Measurements from ENCODE around the gene VPS13A. TPM values are rescaled to one million over a fixed set of nuclear protein-coding genes. Genes with fewer than 3 reads are reported as not detected.

Gene VPS13A
- total RNA-seq, 1 donor from 2014 or later, result 37.8 TPM

- H3K4me1 ChIP-seq, result peaks cover 10% of the 10 kb centered on the region
- DNase-seq, result no peak
- TF ChIP-seq, protein P1, sequence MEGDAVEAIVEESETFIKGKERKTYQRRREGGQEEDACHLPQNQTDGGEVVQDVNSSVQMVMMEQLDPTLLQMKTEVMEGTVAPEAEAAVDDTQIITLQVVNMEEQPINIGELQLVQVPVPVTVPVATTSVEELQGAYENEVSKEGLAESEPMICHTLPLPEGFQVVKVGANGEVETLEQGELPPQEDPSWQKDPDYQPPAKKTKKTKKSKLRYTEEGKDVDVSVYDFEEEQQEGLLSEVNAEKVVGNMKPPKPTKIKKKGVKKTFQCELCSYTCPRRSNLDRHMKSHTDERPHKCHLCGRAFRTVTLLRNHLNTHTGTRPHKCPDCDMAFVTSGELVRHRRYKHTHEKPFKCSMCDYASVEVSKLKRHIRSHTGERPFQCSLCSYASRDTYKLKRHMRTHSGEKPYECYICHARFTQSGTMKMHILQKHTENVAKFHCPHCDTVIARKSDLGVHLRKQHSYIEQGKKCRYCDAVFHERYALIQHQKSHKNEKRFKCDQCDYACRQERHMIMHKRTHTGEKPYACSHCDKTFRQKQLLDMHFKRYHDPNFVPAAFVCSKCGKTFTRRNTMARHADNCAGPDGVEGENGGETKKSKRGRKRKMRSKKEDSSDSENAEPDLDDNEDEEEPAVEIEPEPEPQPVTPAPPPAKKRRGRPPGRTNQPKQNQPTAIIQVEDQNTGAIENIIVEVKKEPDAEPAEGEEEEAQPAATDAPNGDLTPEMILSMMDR (IDR thresholded peaks at IDR 0.05), result no peak
- no peaks in the 10 kb centered on the region for H3K36me3 ChIP-seq
- ATAC-seq, result no peak
- no peak overlapping the region for H3K4me3 ChIP-seq
- no peaks in the 10 kb centered on the region for H3K9me3 ChIP-seq
- no peak overlapping the region for H3K27ac ChIP-seq
- H3K27me3 ChIP-seq (ENCODE audit: low read depth), result no peaks in the 10 kb centered on the region
- intact Hi-C loops (cut with DNase I), result no loop called here
Observed at GRCh38 chr9:77463151-77463550, 285.8 kb downstream of the VPS13A start.

DNA sequence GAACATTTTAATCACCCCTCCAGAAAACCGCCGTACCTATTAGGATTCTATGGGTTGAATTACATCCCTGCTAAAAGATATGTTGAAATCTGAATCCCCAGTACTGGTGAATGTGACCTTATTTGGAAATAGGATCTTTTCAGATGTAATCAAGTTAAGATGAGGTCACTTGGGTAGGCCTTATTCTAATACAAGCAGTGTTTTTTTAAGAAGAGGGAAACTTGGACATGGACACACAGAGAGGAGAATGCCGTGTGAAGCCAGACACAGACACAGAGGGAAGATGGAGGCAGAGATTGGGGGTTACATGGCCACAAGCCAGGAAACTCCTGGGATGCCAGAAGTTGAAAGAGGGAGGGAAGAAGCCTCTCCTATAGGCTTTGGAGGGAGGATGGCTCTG, 287.3 kb downstream of the VPS13A start:
- intact Hi-C loops (cut with DNase I), result no loop called here
- H3K36me3 ChIP-seq, result no peaks in the 10 kb centered on the region
- H3K27ac ChIP-seq, result no peak overlapping the region
- no peaks in the 10 kb centered on the region for H3K9me3 ChIP-seq
- H3K4me3 ChIP-seq, result no peak overlapping the region
- ATAC-seq (no peak), DNase-seq (no peak)
- TF ChIP-seq, protein P1 (IDR thresholded peaks at IDR 0.05), result no peak
- H3K4me1 ChIP-seq, result peaks cover 7% of the 10 kb centered on the region
- no peaks in the 10 kb centered on the region for H3K27me3 ChIP-seq (ENCODE audit: low read depth)

DNA sequence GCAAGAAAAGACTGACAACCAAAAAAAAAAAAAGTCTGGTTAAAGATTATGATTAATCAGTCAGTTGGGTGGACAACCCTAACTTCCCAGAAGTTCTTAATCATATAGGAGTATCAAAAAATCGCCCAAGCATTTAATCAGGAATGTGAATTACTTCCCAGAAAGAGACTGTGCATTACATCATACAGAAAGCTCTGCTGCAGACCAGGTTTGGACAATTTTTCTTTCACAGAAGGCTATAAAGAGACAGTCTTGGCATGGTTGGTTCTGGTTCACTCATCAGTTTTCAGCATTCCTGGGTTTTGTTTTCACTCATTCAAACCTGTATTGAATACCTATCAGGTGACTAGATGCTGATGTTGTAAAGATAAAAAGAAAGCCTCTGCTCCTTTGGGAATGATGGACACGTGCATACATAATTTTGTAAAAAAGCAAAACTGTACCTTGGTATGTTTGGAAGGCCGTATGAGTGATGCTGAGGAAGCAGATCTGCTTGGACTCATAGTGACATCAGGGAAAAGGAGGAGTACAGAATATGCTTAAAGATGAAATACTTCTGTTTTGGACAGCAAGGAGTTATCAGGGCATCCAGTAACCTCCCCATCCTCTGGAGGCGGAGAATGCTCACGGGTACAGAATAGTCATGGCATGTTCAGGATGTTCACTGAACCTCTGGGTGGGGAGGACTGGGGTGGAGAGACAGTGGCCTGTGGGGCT, 292.3 kb downstream of the VPS13A start:
- intact Hi-C loops (cut with DNase I), result no loop called here
- H3K27ac ChIP-seq, result no peak overlapping the region
- TF ChIP-seq, protein P1 (IDR thresholded peaks at IDR 0.05), result no peak
- H3K4me1 ChIP-seq, result no peaks in the 10 kb centered on the region
- H3K9me3 ChIP-seq, result peaks cover 8% of the 10 kb centered on the region
- DNase-seq (no peak), ATAC-seq (no peak)
- H3K36me3 ChIP-seq, result no peaks in the 10 kb centered on the region
- no peak overlapping the region for H3K4me3 ChIP-seq
- no peaks in the 10 kb centered on the region for H3K27me3 ChIP-seq (ENCODE audit: low read depth)

Other genes starting within 250 kb of the VPS13A start
- gene FOXB2, start 157.9 kb upstream of the VPS13A start, total RNA-seq, result not detected

Data from lower lobe of right lung (tissue), 2 donors.